GM12873 (cell line): ENCODE measurements around the gene ACOT6.

Experiments used
- TF ChIP-seq, protein P1 (sequence below): IDR thresholded peaks from 2 replicates; pipeline ENCODE4 v1.5.1; 2012; ENCODE audit warnings: low read depth, mild to moderate bottlenecking, moderate library complexity, low read length, control low read depth; ENCODE audit not compliant: insufficient read depth; ENCODE audit errors: missing control alignments

The ACOT6 gene

DNA sequence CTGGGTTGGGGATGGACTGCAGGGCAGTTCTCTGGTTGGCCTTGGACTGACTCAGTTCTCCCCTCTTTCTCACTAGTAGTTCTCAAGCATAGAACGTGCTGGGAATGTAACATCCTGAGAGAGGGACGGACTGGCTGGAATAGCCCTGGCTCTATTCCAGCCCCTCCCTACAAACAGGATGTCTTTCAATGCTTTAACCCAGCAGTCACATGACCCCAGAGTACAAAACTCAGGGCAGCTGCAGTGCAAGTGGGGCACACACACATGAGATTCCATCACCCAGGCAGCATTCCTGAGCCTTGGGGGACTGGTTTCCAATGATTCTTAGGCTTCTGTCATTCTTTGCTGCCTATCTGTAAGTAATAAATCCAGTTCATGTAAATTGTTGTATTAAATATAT is 1.6 kb upstream of the ACOT6 start:
- TF ChIP-seq, protein P1, sequence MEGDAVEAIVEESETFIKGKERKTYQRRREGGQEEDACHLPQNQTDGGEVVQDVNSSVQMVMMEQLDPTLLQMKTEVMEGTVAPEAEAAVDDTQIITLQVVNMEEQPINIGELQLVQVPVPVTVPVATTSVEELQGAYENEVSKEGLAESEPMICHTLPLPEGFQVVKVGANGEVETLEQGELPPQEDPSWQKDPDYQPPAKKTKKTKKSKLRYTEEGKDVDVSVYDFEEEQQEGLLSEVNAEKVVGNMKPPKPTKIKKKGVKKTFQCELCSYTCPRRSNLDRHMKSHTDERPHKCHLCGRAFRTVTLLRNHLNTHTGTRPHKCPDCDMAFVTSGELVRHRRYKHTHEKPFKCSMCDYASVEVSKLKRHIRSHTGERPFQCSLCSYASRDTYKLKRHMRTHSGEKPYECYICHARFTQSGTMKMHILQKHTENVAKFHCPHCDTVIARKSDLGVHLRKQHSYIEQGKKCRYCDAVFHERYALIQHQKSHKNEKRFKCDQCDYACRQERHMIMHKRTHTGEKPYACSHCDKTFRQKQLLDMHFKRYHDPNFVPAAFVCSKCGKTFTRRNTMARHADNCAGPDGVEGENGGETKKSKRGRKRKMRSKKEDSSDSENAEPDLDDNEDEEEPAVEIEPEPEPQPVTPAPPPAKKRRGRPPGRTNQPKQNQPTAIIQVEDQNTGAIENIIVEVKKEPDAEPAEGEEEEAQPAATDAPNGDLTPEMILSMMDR, result no peak

DNA sequence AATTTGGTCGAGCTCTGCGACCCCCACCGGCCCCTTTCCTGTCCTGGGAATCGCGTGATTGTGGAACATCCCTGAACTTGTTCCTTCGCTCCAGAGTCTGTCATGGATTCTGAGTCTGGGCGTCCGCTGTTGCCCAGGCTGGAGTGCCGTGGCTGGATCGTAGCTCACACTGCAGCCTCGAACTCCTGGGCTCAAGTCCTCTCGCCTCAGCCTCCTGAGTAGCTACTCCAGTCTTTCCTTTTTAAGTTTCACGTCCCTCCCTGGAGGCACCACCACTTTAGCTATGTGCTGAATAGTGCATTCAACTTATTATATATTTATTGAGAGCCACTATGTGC is 698 bp downstream of the ACOT6 start:
- TF ChIP-seq, protein P1, result no peak

DNA sequence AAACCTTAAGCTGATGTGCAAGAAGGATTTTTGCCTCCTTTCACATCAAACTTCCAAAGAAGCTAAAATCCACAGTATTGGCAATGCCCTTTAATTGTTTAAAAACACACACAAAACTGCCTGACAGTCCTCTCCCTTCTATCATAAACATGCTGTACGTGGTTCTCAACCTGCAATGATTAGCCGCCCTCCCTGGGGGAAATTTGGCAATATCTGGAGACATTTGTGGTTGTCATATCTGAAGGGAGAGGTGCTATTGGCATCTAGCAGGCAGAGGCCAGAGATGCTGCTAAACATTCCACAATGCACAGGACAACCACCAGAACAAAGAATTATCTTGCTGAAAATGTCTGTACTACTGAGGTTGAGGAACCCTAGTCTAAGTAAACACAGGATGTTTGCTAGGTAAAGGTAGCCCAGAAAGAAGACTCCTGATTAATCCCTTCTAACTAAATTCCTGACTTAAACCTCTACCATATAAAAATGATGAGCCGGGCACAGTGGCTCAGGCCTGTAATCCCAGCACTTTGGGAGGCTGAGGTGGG is 1.2 kb downstream of the ACOT6 start:
- TF ChIP-seq, protein P1, result no peak

DNA sequence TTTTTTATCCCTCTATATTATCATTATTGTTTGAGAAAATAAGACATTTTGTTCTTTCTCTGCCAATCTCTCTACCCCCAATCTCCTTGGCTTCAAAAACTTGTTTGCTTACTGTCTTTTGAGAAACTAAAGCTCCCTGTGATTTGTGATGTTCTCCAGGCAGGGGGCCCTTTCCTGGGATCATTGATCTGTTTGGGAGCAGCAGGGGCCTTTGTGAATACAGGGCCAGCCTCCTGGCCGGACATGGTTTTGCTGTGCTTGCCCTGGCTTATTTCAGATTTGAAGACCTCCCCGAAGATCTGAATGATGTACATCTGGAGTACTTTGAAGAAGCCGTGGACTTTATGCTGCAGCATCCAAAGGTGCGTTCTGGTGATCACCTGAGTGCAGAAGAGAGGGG is 4.5 kb downstream of the ACOT6 start:
- TF ChIP-seq, protein P1, result no peak

DNA sequence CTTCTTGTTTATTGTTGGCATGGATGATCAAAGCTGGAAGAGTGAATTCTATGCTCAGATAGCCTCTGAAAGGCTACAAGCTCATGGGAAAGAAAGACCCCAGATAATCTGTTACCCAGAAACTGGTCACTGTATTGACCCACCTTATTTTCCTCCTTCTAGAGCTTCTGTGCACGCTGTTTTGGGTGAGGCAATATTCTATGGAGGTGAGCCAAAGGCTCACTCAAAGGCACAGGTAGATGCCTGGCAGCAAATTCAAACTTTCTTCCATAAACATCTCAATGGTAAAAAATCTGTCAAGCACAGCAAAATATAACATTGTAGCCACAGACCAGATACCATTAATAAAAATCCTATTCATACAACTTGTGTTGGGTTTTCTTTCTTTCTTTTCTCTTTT is 7.2 kb downstream of the ACOT6 start:
- TF ChIP-seq, protein P1, result no peak

DNA sequence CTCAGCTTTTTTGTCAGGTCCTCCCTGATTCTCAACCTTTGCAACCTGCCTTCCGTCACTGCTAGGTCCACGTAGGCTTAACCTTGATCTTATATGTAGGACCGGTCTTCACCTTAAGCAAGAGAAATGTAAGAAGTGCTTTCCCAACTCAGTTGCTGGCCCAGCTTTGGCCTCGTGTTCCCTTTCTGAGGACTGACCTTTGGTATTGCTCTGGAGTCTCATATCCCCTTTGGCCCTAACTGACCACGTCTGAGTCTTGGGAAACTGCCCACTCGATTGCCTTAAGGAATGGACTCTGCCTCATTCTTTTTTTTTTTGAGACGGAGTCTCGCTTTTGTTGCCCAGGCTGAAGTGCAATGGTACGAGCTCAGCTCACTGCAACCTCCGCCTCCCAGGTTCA is 8.0 kb downstream of the ACOT6 start:
- TF ChIP-seq, protein P1, result no peak

DNA sequence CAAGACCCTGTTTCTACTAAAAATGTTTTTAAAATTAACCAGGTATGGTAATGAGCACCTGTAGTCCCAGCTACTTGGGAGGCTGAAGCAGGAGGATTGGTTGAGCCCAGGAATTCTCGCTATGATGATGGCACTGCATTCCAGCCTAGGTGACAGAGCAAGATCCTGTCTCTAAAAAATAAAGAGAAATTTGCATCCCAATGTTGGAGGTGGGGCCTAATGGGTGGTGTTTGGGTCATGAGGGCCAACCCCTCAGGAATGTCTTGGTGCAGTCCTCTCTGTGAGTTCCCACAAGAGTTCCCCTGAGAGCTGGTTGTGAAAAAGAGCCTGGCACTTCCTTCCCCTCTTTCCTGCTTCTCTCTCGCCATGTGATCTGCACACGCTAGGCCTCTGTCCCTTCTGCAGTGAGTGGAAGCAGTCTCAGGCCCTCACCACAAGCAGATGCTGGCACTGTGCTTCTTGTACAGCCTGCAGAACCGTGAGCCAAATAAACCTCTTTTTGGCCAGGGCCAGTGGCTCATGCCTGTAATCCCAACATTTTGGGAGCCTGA is 11.3 kb downstream of the ACOT6 start:
- TF ChIP-seq, protein P1, result no peak
